T-helper 2 cell treated with Interferon-gamma antibody and Interleukin-4, amounts not matched to agents 5 μg/mL and 100 μg/mL, for 36 hours (primary cell): ENCODE data around the gene IFITM1.
"Not testable (repeated sequence)": the region's sequence is repeated elsewhere in the genome, so short reads cannot be mapped to it uniquely, and the experiment has no call there.

Experiments
- DNase-seq: peaks from one replicate; pipeline ENCODE4 v3.0.0; 2021; ENCODE audit warnings: low spot score
- H3K27ac Mint-ChIP-seq: one replicate; pipeline ENCODE4 v1.8.0; 2021; ENCODE audit warnings: mild to moderate bottlenecking, mixed read lengths
- H3K27me3 Mint-ChIP-seq: one replicate; pipeline ENCODE4 v1.8.0; 2021; ENCODE audit warnings: low read depth, mixed read lengths
- H3K36me3 Mint-ChIP-seq: one replicate; pipeline ENCODE4 v1.8.0; 2021; ENCODE audit warnings: low read depth, mixed read lengths
- H3K4me1 Mint-ChIP-seq: one replicate; pipeline ENCODE4 v1.8.0; 2021; ENCODE audit warnings: low read depth, mixed read lengths
- H3K4me3 Mint-ChIP-seq: one replicate; pipeline ENCODE4 v1.8.0; 2022; ENCODE audit warnings: mild to moderate bottlenecking, moderate library complexity, mixed read lengths
- H3K9me3 Mint-ChIP-seq: one replicate; pipeline ENCODE4 v1.8.0; 2021; ENCODE audit warnings: mixed read lengths

IFITM1 gene

GRCh38 chr11:305844-306211 lies 8.0 kb upstream of the IFITM1 start:
- H3K9me3 Mint-ChIP-seq: no peaks in the 10 kb centered on the region
- H3K27ac Mint-ChIP-seq: peak overlapping the region; percentile 38
- H3K4me1 Mint-ChIP-seq: peaks cover 31% of the 10 kb centered on the region
- H3K4me3 Mint-ChIP-seq: peak overlapping the region; percentile 34
- DNase-seq: no peak
- H3K27me3 Mint-ChIP-seq: peaks cover 3% of the 10 kb centered on the region
- peaks cover 20% of the 10 kb centered on the region for H3K36me3 Mint-ChIP-seq

GRCh38 chr11:306645-307371 lies 7.0 kb upstream of the IFITM1 start:
- Mint-ChIP-seq H3K4me1 (peaks cover 32% of the 10 kb centered on the region), H3K4me3 (peak overlapping the region; percentile 93), H3K27ac (peak overlapping the region; percentile 95), H3K9me3 (no peaks in the 10 kb centered on the region), H3K36me3 (peaks cover 20% of the 10 kb centered on the region), H3K27me3 (no peaks in the 10 kb centered on the region)
- DNase-seq: no peak

- not testable (repeated sequence) for H3K27me3 Mint-ChIP-seq, H3K9me3 Mint-ChIP-seq
- H3K4me1 Mint-ChIP-seq: peaks cover 39% of the 10 kb centered on the region
- DNase-seq: peak; percentile 64
- peak within 1 kb of the TSS; percentile 93 for H3K4me3 Mint-ChIP-seq
- H3K27ac Mint-ChIP-seq: peak within 1 kb of the TSS; percentile 95
- peaks cover 24% of the 10 kb centered on the region for H3K36me3 Mint-ChIP-seq
Measured at GRCh38 chr11:307766-308708, 5.8 kb upstream of the IFITM1 start, which contains the start of gene IFITM2. Gene IFITM2 (plus strand): TSS chr11:307816. CDS start chr11:308193, 377 bp downstream.

GRCh38 chr11:308740-309665 lies 4.8 kb upstream of the IFITM1 start:
- H3K4me3 Mint-ChIP-seq: peak overlapping the region; percentile 93
- peak overlapping the region; percentile 95 for H3K27ac Mint-ChIP-seq
- DNase-seq, H3K9me3 Mint-ChIP-seq, H3K27me3 Mint-ChIP-seq: not testable (repeated sequence)
- peaks cover 26% of the 10 kb centered on the region for H3K36me3 Mint-ChIP-seq
- peaks cover 43% of the 10 kb centered on the region for H3K4me1 Mint-ChIP-seq

- not testable (repeated sequence) for H3K27me3 Mint-ChIP-seq
- H3K4me1 Mint-ChIP-seq: peaks cover 43% of the 10 kb centered on the region
Measured at GRCh38 chr11:309979-310572, 3.8 kb upstream of the IFITM1 start.

GRCh38 chr11:311013-311748 lies 2.7 kb upstream of the IFITM1 start:
- DNase-seq, H3K27me3 Mint-ChIP-seq, H3K9me3 Mint-ChIP-seq: not testable (repeated sequence)
- H3K27ac Mint-ChIP-seq: peak overlapping the region; percentile 90
- peaks cover 34% of the 10 kb centered on the region for H3K4me1 Mint-ChIP-seq
- H3K4me3 Mint-ChIP-seq: peak overlapping the region; percentile 96
- H3K36me3 Mint-ChIP-seq: peaks cover 41% of the 10 kb centered on the region

More at GRCh38 chr11:309979-310572, 3.8 kb upstream of the IFITM1 start:
- H3K9me3 Mint-ChIP-seq, DNase-seq: not testable (repeated sequence)
- peaks cover 36% of the 10 kb centered on the region for H3K36me3 Mint-ChIP-seq
- H3K27ac Mint-ChIP-seq: peak overlapping the region; percentile 95
- peak overlapping the region; percentile 93 for H3K4me3 Mint-ChIP-seq

- H3K27me3 Mint-ChIP-seq: no peaks in the 10 kb centered on the region
- peak overlapping the region; percentile 96 for H3K4me3 Mint-ChIP-seq
- H3K9me3 Mint-ChIP-seq: no peaks in the 10 kb centered on the region
- peaks cover 51% of the 10 kb centered on the region for H3K36me3 Mint-ChIP-seq
- H3K27ac Mint-ChIP-seq: peak overlapping the region; percentile 90
- DNase-seq: peak; percentile 53
- H3K4me1 Mint-ChIP-seq: peaks cover 35% of the 10 kb centered on the region
Measured at GRCh38 chr11:312092-312816, 1.6 kb upstream of the IFITM1 start.

- H3K27ac Mint-ChIP-seq: peak overlapping the region; percentile 90
- peaks cover 53% of the 10 kb centered on the region for H3K36me3 Mint-ChIP-seq
- DNase-seq: no peak
- no peaks in the 10 kb centered on the region for H3K27me3 Mint-ChIP-seq
- no peaks in the 10 kb centered on the region for H3K9me3 Mint-ChIP-seq
- H3K4me1 Mint-ChIP-seq: peaks cover 29% of the 10 kb centered on the region
- peak overlapping the region; percentile 96 for H3K4me3 Mint-ChIP-seq
Measured at GRCh38 chr11:313304-313786, 495 bp upstream of the IFITM1 start.

GRCh38 chr11:314554-314875 lies 675 bp downstream of the IFITM1 start:
- DNase-seq, H3K27me3 Mint-ChIP-seq, H3K9me3 Mint-ChIP-seq: not testable (repeated sequence)
- Mint-ChIP-seq H3K36me3 (peaks cover 44% of the 10 kb centered on the region), H3K4me3 (peak overlapping the region; percentile 96), H3K27ac (peak overlapping the region; percentile 90), H3K4me1 (peaks cover 27% of the 10 kb centered on the region)

- no peak for DNase-seq
Measured at GRCh38 chr11:315051-315481, 1.2 kb downstream of the IFITM1 start.

GRCh38 chr11:315516-315994 lies 1.7 kb downstream of the IFITM1 start:
- DNase-seq: no peak
- Mint-ChIP-seq H3K9me3 (no peaks in the 10 kb centered on the region), H3K4me3 (peak overlapping the region; percentile 96), H3K27ac (peak overlapping the region; percentile 90), H3K27me3 (no peaks in the 10 kb centered on the region), H3K4me1 (peaks cover 31% of the 10 kb centered on the region), H3K36me3 (peaks cover 46% of the 10 kb centered on the region)

More at GRCh38 chr11:315051-315481, 1.2 kb downstream of the IFITM1 start:
- H3K4me1 Mint-ChIP-seq: peaks cover 27% of the 10 kb centered on the region
- no peaks in the 10 kb centered on the region for H3K9me3 Mint-ChIP-seq
- peak overlapping the region; percentile 90 for H3K27ac Mint-ChIP-seq
- H3K27me3 Mint-ChIP-seq: no peaks in the 10 kb centered on the region
- peak overlapping the region; percentile 96 for H3K4me3 Mint-ChIP-seq
- peaks cover 43% of the 10 kb centered on the region for H3K36me3 Mint-ChIP-seq
